OCI-LY3 (cell line): ENCODE measurements around the gene AQP6.

Source experiments
- H2AFZ ChIP-seq: fragments of 200-600, 300-600 bp; shearing (Covaris generic); 2 replicates; pipeline ENCODE4 v1.6.0; 2014; ENCODE audit warnings: antibody characterized with exemption, low read depth, low read length
- H3K27ac ChIP-seq: fragments of 200-600, 300-600 bp; sonication (generic); 2 replicates; pipeline ENCODE4 v1.5.1; 2014; ENCODE audit warnings: mild to moderate bottlenecking, low read length, moderate library complexity, mixed read lengths
- H3K27me3 ChIP-seq: fragments of 200-600, 300-600 bp; sonication (generic); 2 replicates; pipeline ENCODE4 v1.6.1; 2014; ENCODE audit warnings: low read depth, low read length, mixed read lengths
- H3K36me3 ChIP-seq: fragments of 200-600, 300-600 bp; sonication (generic); replicated peaks from 2 replicates; pipeline ENCODE3; 2014; ENCODE audit warnings: low read depth, low read length, mixed read lengths
- H3K4me1 ChIP-seq: fragments of 300-600, 200-600 bp; sonication (generic); 2 replicates; pipeline ENCODE4 v1.6.1; 2014; ENCODE audit warnings: low read length, mixed read lengths
- H3K4me2 ChIP-seq: fragments of 200-600, 300-600 bp; sonication (generic); 2 replicates; pipeline ENCODE4 v1.6.1; 2014; ENCODE audit warnings: low read length, mixed read lengths
- H3K4me3 ChIP-seq: fragments of 300-600, 200-600 bp; sonication (generic); 2 replicates; pipeline ENCODE4 v1.5.1; 2014; ENCODE audit warnings: antibody characterized with exemption, mild to moderate bottlenecking, low read length, moderate library complexity
- H3K79me2 ChIP-seq: fragments of 300-600, 200-600 bp; shearing (Covaris generic); 2 replicates; pipeline ENCODE4 v1.6.1; 2014; ENCODE audit warnings: mild to moderate bottlenecking, low read length, mixed read lengths
- H3K9ac ChIP-seq: fragments of 300-600, 200-600 bp; shearing (Covaris generic); 2 replicates; pipeline ENCODE4 v1.6.0; 2014; ENCODE audit warnings: mild to moderate bottlenecking, low read length, moderate library complexity
- H3K9me3 ChIP-seq: fragments of 200-600, 300-600 bp; shearing (Covaris generic); 2 replicates; pipeline ENCODE4 v1.6.1; 2014; ENCODE audit warnings: low read length, mixed read lengths; ENCODE audit not compliant: insufficient read depth
- H4K20me1 ChIP-seq: fragments of 200-600, 300-600 bp; sonication (generic); 2 replicates; pipeline ENCODE4 v1.6.1; 2016; ENCODE audit warnings: low read length, mixed read lengths; ENCODE audit not compliant: insufficient read depth
- EZH2phosphoT487 ChIP-seq: fragments of 200-600 bp; shearing (Covaris generic); IDR thresholded peaks from 2 replicates; pipeline ENCODE4 v1.6.1; 2018; ENCODE audit warnings: antibody characterized with exemption, mixed run types, low read depth
- TF ChIP-seq, protein P1 (sequence below): fragments of 200-600, 300-600 bp; sonication (generic); IDR thresholded peaks from 2 replicates; pipeline ENCODE4 v1.5.1; 2014; ENCODE audit warnings: antibody characterized with exemption, low read length, low read depth

AQP6 gene

GRCh38 chr12:50024805-50025186 is 52.0 kb downstream of the AQP6 start:
- Histone ChIP-seq H2AFZ (no peak overlapping the region), H3K27ac (peak overlapping the region; percentile 47), H3K4me1 (peaks cover 8% of the 10 kb centered on the region), H3K4me3 (peak overlapping the region; percentile 88), H3K27me3 (no peaks in the 10 kb centered on the region), H3K9me3 (no peaks in the 10 kb centered on the region), H3K36me3 (peaks cover 18% of the 10 kb centered on the region), H4K20me1 (peaks cover 26% of the 10 kb centered on the region), H3K9ac (peak overlapping the region; percentile 89), H3K79me2 (peaks cover 55% of the 10 kb centered on the region), H3K4me2 (peak overlapping the region; percentile 90)
- TF ChIP-seq EZH2phosphoT487: no peak
- TF ChIP-seq, protein P1, sequence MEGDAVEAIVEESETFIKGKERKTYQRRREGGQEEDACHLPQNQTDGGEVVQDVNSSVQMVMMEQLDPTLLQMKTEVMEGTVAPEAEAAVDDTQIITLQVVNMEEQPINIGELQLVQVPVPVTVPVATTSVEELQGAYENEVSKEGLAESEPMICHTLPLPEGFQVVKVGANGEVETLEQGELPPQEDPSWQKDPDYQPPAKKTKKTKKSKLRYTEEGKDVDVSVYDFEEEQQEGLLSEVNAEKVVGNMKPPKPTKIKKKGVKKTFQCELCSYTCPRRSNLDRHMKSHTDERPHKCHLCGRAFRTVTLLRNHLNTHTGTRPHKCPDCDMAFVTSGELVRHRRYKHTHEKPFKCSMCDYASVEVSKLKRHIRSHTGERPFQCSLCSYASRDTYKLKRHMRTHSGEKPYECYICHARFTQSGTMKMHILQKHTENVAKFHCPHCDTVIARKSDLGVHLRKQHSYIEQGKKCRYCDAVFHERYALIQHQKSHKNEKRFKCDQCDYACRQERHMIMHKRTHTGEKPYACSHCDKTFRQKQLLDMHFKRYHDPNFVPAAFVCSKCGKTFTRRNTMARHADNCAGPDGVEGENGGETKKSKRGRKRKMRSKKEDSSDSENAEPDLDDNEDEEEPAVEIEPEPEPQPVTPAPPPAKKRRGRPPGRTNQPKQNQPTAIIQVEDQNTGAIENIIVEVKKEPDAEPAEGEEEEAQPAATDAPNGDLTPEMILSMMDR: no peak

DNA sequence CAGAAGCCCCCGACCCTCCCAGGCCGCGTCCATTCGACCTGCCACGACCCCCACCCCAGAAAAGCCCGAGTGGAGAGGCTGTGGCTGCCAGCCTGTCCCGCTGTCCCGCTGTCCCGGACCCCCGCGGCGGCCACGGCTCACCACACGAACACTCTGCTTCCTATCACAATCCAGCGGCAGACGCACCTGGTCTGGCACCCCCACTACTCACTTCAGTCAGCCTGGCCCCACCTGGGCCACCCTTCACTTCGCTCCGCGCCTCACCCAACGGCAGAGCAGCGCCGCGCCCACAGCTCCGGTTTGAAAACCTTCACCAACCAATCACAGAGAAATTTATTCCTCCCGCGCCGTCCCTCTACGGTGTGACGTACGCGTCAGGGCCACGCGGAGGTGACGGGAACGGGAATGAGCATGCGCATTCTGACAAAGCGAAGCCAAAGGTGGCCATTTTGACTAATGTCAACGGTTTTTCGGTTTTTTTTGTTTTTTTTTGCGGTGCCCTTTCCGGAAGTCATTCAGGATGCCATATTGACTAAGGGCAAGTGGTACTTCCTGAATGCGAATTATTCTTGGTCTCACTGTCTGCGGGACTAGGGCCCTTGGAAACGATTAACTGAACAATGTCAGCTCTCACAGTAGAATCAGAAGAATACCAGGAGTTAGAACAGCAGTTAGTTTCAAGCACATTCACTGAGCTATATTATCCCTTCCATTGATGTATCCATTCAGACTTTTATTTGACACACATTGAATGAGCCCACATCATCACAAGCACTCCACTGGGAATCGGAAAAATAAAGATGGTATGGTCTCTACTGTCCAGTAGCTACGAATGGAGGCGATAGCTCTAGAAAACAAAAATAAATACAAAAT is 52.7 kb downstream of the AQP6 start, which contains the start of gene RACGAP1:
TSS of gene RACGAP1 (minus strand) at position 308 of the 873 bp plus-strand sequence. CDS start 8,779 bp downstream, outside the sequence.
- H3K79me2 ChIP-seq: peaks cover 49% of the 10 kb centered on the region
- peaks cover 18% of the 10 kb centered on the region for H3K36me3 ChIP-seq
- H3K4me1 ChIP-seq: peaks cover 8% of the 10 kb centered on the region
- H3K27me3 ChIP-seq: no peaks in the 10 kb centered on the region
- H3K9ac ChIP-seq: peak within 1 kb of the TSS; percentile 89
- peak within 1 kb of the TSS; percentile 47 for H3K27ac ChIP-seq
- no peaks in the 10 kb centered on the region for H3K9me3 ChIP-seq
- H3K4me2 ChIP-seq: peak within 1 kb of the TSS; percentile 90
- TF ChIP-seq, protein P1: no peak
- no peak for TF ChIP-seq EZH2phosphoT487
- H3K4me3 ChIP-seq: peak within 1 kb of the TSS; percentile 88
- H2AFZ ChIP-seq: peak within 1 kb of the TSS; percentile 68
- peaks cover 24% of the 10 kb centered on the region for H4K20me1 ChIP-seq

DNA sequence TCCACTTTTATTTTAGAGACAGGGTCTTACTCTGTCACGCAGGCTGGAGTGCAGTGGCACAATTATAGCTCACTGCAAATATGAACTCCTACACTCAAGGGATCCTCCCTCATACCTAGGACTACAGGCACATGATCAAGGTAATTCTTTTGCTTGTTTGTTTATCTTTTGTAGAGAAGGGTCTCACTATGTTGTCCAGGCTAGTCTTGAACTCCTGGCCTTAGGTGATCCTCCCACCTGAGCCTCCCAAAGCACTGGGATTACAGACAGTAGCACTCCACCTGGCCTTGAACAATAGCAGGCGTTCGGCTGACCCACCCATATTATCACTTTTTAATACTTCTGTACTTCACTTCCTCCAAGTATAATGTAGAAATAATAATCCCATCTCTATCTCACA is 53.9 kb downstream of the AQP6 start:
- H3K9me3 ChIP-seq: no peaks in the 10 kb centered on the region
- H2AFZ ChIP-seq: no peak overlapping the region
- no peak for TF ChIP-seq EZH2phosphoT487
- TF ChIP-seq, protein P1: no peak

More for the DNA sequence above, 53.9 kb downstream of the AQP6 start:
- peaks cover 8% of the 10 kb centered on the region for H3K4me1 ChIP-seq
- no peaks in the 10 kb centered on the region for H3K27me3 ChIP-seq
- H3K4me2 ChIP-seq: no peak overlapping the region
- no peak overlapping the region for H3K4me3 ChIP-seq
- H3K9ac ChIP-seq: no peak overlapping the region
- H3K36me3 ChIP-seq: peaks cover 10% of the 10 kb centered on the region
- H3K27ac ChIP-seq: no peak overlapping the region
- peaks cover 12% of the 10 kb centered on the region for H4K20me1 ChIP-seq
- peaks cover 36% of the 10 kb centered on the region for H3K79me2 ChIP-seq
